SK-N-SH (cell line): Measurements from ENCODE around the gene PNPLA1. TPM values are rescaled to one million over a fixed set of nuclear protein-coding genes. Genes with fewer than 3 reads are reported as not detected.

Experiments
- CTCF ChIA-PET: fragments of 300-600, 350-600 bp; formaldehyde crosslinking; extraction: SDS; loops from one replicate; lab custom pipeline; 2021; lab: Yijun Ruan, JAX
- POLR2A ChIA-PET: fragments of 350-600 bp; sonication (Branson Sonifier 250); formaldehyde crosslinking; extraction: SDS; loops from one replicate; lab custom pipeline; 2020; ENCODE audit warnings: antibody characterized with exemption, inconsistent platforms; lab: Yijun Ruan, JAX
- DNase-seq: peaks from one replicate; pipeline ENCODE4 v3.0.0; 2012
- H2AFZ ChIP-seq: fragments of 200-600 bp; sonication (generic); 2 replicates; pipeline ENCODE4 v1.8.1; 2016; ENCODE audit warnings: antibody characterized with exemption, mild to moderate bottlenecking, low read depth
- H3F3A ChIP-seq: fragments of 200-600 bp; sonication (generic); replicated peaks from 2 replicates; pipeline ENCODE3; 2016; ENCODE audit warnings: antibody characterized with exemption, mild to moderate bottlenecking; ENCODE audit not compliant: insufficient read depth
- H3K27ac ChIP-seq, 2 experiments: fragments of 200-500 bp in 1 of 2; fragments of 200-600 bp in 1 of 2; sonication (Bioruptor generic) in 1 of 2; sonication (generic), shearing (Covaris generic) in 1 of 2; 2 replicates each; pipeline versions ENCODE4 v1.5.1 to v1.6.1; 2014 to 2016; ENCODE audit warnings: low read depth in 2 of 2, inconsistent platforms in 1 of 2, low read length in 1 of 2, mild to moderate bottlenecking in 1 of 2, mixed read lengths in 1 of 2
- H3K27me3 ChIP-seq: fragments of 200-600 bp; sonication (generic), shearing (Covaris generic); 2 replicates; pipeline ENCODE4 v1.6.1; 2016; ENCODE audit warnings: mixed run types; ENCODE audit not compliant: insufficient read depth
- H3K36me3 ChIP-seq, 2 experiments: fragments of 200-500 bp in 1 of 2; fragments of 200-600 bp in 1 of 2; sonication (Bioruptor generic) in 1 of 2; sonication (generic) in 1 of 2; replicated peaks in 1 of 2; 2 replicates each; pipeline versions ENCODE3 to v1.5.1; 2014 to 2016; ENCODE audit warnings: low read length in 1 of 2, mild to moderate bottlenecking in 1 of 2; ENCODE audit not compliant: insufficient read depth in 2 of 2, control insufficient read depth in 1 of 2
- H3K4me1 ChIP-seq, 2 experiments: fragments of 200-500 bp in 1 of 2; fragments of 200-600 bp in 1 of 2; sonication (Bioruptor generic) in 1 of 2; sonication (generic), shearing (Covaris generic) in 1 of 2; 2 replicates each; pipeline versions ENCODE4 v1.5.1 to v1.6.1; 2014 to 2016; ENCODE audit warnings: low read depth in 1 of 2, low read length in 1 of 2, mixed run types in 1 of 2; ENCODE audit not compliant: insufficient read depth in 2 of 2, control insufficient read depth in 1 of 2
- H3K4me2 ChIP-seq: fragments of 200-600 bp; sonication (generic), shearing (Covaris generic); 2 replicates; pipeline ENCODE4 v1.6.1; 2017; ENCODE audit warnings: mixed run types
- H3K4me3 ChIP-seq, 2 experiments: fragments of 200-500 bp in 1 of 2; fragments of 200-600 bp in 1 of 2; sonication (Bioruptor generic) in 1 of 2; sonication (generic), shearing (Covaris generic) in 1 of 2; 2 replicates each; pipeline versions ENCODE4 v1.5.1 to v1.8.1; 2014 to 2016; ENCODE audit warnings: low read depth in 2 of 2, inconsistent platforms in 1 of 2, low read length in 1 of 2, mild to moderate bottlenecking in 1 of 2, mixed read lengths in 1 of 2, moderate library complexity in 1 of 2
- H3K79me2 ChIP-seq: fragments of 200-600 bp; sonication (generic); 2 replicates; pipeline ENCODE4 v1.8.1; 2017; ENCODE audit warnings: mild to moderate bottlenecking; ENCODE audit not compliant: insufficient read depth
- H3K9ac ChIP-seq: fragments of 200-600 bp; sonication (generic); 2 replicates; pipeline ENCODE4 v1.6.1; 2017; ENCODE audit warnings: mixed run types
- H3K9me2 ChIP-seq: fragments of 200-600 bp; sonication (generic); 2 replicates; pipeline ENCODE4 v1.6.1; 2017; ENCODE audit warnings: mixed run types
- H3K9me3 ChIP-seq: fragments of 200-600 bp; sonication (generic); 2 replicates; pipeline ENCODE4 v1.6.1; 2017; ENCODE audit warnings: mixed run types, mild to moderate bottlenecking, moderate library complexity
- H4K20me1 ChIP-seq: fragments of 200-600 bp; sonication (generic); 2 replicates; pipeline ENCODE4 v1.6.1; 2017; ENCODE audit warnings: mild to moderate bottlenecking, mixed run types; ENCODE audit not compliant: insufficient read depth
- ELF1 ChIP-seq: IDR thresholded peaks from 2 replicates; pipeline ENCODE4 v1.4.0; 2012
- FOSL2 ChIP-seq: IDR thresholded peaks from 2 replicates; pipeline ENCODE4 v1.4.0; 2012; ENCODE audit warnings: low read depth, mild to moderate bottlenecking, moderate library complexity, borderline replicate concordance
- FOXJ3 ChIP-seq: sonication (generic); formaldehyde crosslinking; IDR thresholded peaks from 2 replicates; pipeline ENCODE4 v1.5.1; 2020; ENCODE audit warnings: mild to moderate bottlenecking, missing genetic modification reagents
- FOXM1 ChIP-seq: IDR thresholded peaks from 2 replicates; pipeline ENCODE4 v1.4.0; 2012; ENCODE audit warnings: low read depth, mild to moderate bottlenecking
- JUND ChIP-seq: IDR thresholded peaks from 2 replicates; pipeline ENCODE4 v1.4.0; 2012
- MAX ChIP-seq: IDR thresholded peaks from 2 replicates; pipeline ENCODE4 v1.4.0; 2012; ENCODE audit warnings: low read depth
- RCOR1 ChIP-seq: fragments of 150-350 bp; IDR thresholded peaks from 2 replicates; pipeline ENCODE4 v1.6.1; 2017; ENCODE audit warnings: antibody characterized with exemption, low read length
- RFX5 ChIP-seq: IDR thresholded peaks from 2 replicates; pipeline ENCODE4 v1.6.1; 2012; ENCODE audit warnings: mild to moderate bottlenecking, improper control_type of control experiment, low read length
- SIN3A ChIP-seq: IDR thresholded peaks from 2 replicates; pipeline ENCODE4 v1.6.1; 2012; ENCODE audit warnings: low read depth, mild to moderate bottlenecking, low read length, moderate library complexity, borderline replicate concordance
- SMC3 ChIP-seq: IDR thresholded peaks from 2 replicates; pipeline ENCODE4 v1.6.1; 2012; ENCODE audit warnings: low read depth, low read length, improper control_type of control experiment
- TAF1 ChIP-seq: IDR thresholded peaks from 2 replicates; pipeline ENCODE4 v1.6.1; 2012; ENCODE audit warnings: low read depth, mild to moderate bottlenecking, low read length, moderate library complexity, borderline replicate concordance
- USF2 ChIP-seq: fragments of 150-350 bp; IDR thresholded peaks from 2 replicates; pipeline ENCODE4 v1.6.1; 2017; ENCODE audit warnings: antibody characterized with exemption, low read length, low read depth, borderline replicate concordance
- YY1 ChIP-seq: IDR thresholded peaks from 2 replicates; pipeline ENCODE4 v1.4.0; 2012; ENCODE audit warnings: low read depth, mild to moderate bottlenecking
- WGBS: methylation state at CpG from one replicate; pipeline ENCODE4 v1.1.6; 2017; ENCODE audit warnings: low lambda C conversion rate; 5-methylcytosine and 5-hydroxymethylcytosine counted together
- polyA plus RNA-seq, 3 experiments: library from polyadenylated mRNA; depleted of rRNA; stranded (reverse); fragments of >200 nt; gene quantifications; 2 replicates each; pipeline ENCODE4 v1.2.3, GENCODE V29; 2012
- TF ChIP-seq, protein P1 (sequence below): IDR thresholded peaks from 2 replicates; pipeline ENCODE4 v1.4.0; 2012; ENCODE audit warnings: low read depth, borderline replicate concordance
- TF ChIP-seq, protein P2 (sequence below): fragments of 200-600 bp; sonication (generic); IDR thresholded peaks from 2 replicates; pipeline ENCODE4 v1.6.1; 2017; ENCODE audit warnings: antibody characterized with exemption, mild to moderate bottlenecking, moderate library complexity
- TF ChIP-seq, protein P3 (sequence below): IDR thresholded peaks from 2 replicates; pipeline ENCODE4 v1.4.0; 2012; ENCODE audit warnings: low read depth, borderline replicate concordance

PNPLA1 gene
- polyA plus RNA-seq, 1 of the 3 experiments (the other 2 are of a cell fraction), result not detected

- Histone ChIP-seq H3K79me2 (no peaks in the 10 kb centered on the region), H3K4me1 (peaks cover 0 to 6% of the 10 kb centered on the region in 2 experiments; a peak in 1 of 4 replicates), H3K4me3 (no peak overlapping the region), H3K9ac (no peak overlapping the region), H3K9me2 (no peaks in the 10 kb centered on the region), H3K4me2 (no peak overlapping the region), H3K9me3 (no peaks in the 10 kb centered on the region), H3K27ac (no peak overlapping the region), H4K20me1 (no peaks in the 10 kb centered on the region), H3K27me3 (no peaks in the 10 kb centered on the region), H3F3A (no peaks in the 10 kb centered on the region), H2AFZ (no peak overlapping the region), H3K36me3 (peaks cover 7 to 61% of the 10 kb centered on the region in 2 experiments)
- TF ChIP-seq, protein P1, sequence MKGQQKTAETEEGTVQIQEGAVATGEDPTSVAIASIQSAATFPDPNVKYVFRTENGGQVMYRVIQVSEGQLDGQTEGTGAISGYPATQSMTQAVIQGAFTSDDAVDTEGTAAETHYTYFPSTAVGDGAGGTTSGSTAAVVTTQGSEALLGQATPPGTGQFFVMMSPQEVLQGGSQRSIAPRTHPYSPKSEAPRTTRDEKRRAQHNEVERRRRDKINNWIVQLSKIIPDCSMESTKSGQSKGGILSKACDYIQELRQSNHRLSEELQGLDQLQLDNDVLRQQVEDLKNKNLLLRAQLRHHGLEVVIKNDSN, result no peak
- no peak for TF ChIP-seq FOXM1
- no peak for TF ChIP-seq MAX
- no peak for TF ChIP-seq FOSL2
- TF ChIP-seq, protein P2, sequence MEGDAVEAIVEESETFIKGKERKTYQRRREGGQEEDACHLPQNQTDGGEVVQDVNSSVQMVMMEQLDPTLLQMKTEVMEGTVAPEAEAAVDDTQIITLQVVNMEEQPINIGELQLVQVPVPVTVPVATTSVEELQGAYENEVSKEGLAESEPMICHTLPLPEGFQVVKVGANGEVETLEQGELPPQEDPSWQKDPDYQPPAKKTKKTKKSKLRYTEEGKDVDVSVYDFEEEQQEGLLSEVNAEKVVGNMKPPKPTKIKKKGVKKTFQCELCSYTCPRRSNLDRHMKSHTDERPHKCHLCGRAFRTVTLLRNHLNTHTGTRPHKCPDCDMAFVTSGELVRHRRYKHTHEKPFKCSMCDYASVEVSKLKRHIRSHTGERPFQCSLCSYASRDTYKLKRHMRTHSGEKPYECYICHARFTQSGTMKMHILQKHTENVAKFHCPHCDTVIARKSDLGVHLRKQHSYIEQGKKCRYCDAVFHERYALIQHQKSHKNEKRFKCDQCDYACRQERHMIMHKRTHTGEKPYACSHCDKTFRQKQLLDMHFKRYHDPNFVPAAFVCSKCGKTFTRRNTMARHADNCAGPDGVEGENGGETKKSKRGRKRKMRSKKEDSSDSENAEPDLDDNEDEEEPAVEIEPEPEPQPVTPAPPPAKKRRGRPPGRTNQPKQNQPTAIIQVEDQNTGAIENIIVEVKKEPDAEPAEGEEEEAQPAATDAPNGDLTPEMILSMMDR, result no peak
- TF ChIP-seq, protein P3, sequence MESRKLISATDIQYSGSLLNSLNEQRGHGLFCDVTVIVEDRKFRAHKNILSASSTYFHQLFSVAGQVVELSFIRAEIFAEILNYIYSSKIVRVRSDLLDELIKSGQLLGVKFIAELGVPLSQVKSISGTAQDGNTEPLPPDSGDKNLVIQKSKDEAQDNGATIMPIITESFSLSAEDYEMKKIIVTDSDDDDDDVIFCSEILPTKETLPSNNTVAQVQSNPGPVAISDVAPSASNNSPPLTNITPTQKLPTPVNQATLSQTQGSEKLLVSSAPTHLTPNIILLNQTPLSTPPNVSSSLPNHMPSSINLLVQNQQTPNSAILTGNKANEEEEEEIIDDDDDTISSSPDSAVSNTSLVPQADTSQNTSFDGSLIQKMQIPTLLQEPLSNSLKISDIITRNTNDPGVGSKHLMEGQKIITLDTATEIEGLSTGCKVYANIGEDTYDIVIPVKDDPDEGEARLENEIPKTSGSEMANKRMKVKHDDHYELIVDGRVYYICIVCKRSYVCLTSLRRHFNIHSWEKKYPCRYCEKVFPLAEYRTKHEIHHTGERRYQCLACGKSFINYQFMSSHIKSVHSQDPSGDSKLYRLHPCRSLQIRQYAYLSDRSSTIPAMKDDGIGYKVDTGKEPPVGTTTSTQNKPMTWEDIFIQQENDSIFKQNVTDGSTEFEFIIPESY, result no peak
- no peak for TF ChIP-seq RCOR1
- TF ChIP-seq TAF1, result no peak
- TF ChIP-seq RFX5, result no peak
- TF ChIP-seq YY1, result no peak
- no peak for TF ChIP-seq JUND
- no peak for TF ChIP-seq SIN3A
- TF ChIP-seq ELF1, result no peak
- TF ChIP-seq SMC3, result no peak
- TF ChIP-seq FOXJ3, result no peak
- TF ChIP-seq USF2, result no peak
- ChIA-PET POLR2A (no interaction called here), CTCF (no interaction called here)
- 93% methylated on average over 4 of the region's 4 CpGs for WGBS
- DNase-seq, result no peak
These were observed 37.7 kb upstream of the PNPLA1 start for GRCh38 chr6:36232172-36232571.
